GM10266 (cell line): ENCODE measurements around the gene SNX19.
"Not testable (repeated sequence)": the region's sequence is repeated elsewhere in the genome, so short reads cannot be mapped to it uniquely, and the experiment has no call there.

Source experiments
- DNase-seq: peaks from one replicate; pipeline ENCODE4 v3.0.0; 2012; ENCODE audit errors: extremely low spot score
- TF ChIP-seq, protein P1 (sequence below): IDR thresholded peaks from 2 replicates; pipeline ENCODE4 v1.5.1; 2012; ENCODE audit warnings: mild to moderate bottlenecking, low read depth; ENCODE audit not compliant: control insufficient read depth, insufficient read depth; ENCODE audit errors: missing control alignments

SNX19 gene

DNA sequence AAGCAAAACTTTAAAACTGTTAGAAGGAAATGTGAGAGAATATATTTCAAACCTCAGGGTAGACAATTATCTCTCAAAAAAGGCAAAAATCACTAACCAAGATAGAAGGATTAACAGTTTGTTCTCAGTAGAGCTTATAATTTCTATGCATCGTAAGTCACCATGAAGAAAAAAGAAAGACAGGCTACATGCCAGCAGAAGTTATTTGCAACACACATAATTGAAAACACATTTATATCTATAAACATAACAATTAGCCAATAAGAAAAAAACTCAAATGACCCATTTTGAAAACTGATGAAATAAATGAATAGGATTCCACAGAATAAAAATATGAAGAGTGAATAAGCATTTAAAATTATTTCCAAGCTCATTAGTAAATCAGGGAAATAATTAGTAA lies 24.4 kb upstream of the SNX19 start:
- TF ChIP-seq, protein P1, sequence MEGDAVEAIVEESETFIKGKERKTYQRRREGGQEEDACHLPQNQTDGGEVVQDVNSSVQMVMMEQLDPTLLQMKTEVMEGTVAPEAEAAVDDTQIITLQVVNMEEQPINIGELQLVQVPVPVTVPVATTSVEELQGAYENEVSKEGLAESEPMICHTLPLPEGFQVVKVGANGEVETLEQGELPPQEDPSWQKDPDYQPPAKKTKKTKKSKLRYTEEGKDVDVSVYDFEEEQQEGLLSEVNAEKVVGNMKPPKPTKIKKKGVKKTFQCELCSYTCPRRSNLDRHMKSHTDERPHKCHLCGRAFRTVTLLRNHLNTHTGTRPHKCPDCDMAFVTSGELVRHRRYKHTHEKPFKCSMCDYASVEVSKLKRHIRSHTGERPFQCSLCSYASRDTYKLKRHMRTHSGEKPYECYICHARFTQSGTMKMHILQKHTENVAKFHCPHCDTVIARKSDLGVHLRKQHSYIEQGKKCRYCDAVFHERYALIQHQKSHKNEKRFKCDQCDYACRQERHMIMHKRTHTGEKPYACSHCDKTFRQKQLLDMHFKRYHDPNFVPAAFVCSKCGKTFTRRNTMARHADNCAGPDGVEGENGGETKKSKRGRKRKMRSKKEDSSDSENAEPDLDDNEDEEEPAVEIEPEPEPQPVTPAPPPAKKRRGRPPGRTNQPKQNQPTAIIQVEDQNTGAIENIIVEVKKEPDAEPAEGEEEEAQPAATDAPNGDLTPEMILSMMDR: no peak

DNA sequence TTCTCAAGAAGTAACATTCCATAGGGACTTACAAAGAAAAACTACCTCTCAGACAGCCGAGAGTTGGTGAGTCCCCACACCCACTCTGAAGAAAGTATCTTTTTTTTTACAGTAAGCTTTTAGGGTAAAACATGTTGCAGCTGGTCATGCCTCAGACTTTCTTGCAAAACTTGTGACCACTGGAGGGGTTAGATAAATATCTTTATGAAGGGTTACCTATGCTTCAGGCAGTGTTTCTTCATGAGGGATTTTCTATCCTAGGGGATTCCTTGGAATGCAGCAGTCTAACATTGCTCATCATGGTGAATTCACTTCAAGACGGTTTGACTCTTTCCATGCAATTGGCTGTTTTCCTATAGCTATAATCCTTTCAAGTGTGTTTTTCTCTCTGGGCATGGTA lies 20.8 kb upstream of the SNX19 start:
- TF ChIP-seq, protein P1: no peak
- no peak for DNase-seq

More for the DNA sequence above, 24.4 kb upstream of the SNX19 start:
- DNase-seq: no peak

- TF ChIP-seq, protein P1: no peak
- DNase-seq: no peak
Measured at GRCh38 chr11:130932086-130932712, 15.9 kb upstream of the SNX19 start.

- DNase-seq: no peak
- TF ChIP-seq, protein P1: no peak
Measured at GRCh38 chr11:130924750-130925149, 8.5 kb upstream of the SNX19 start.

- not testable (repeated sequence) for DNase-seq
Measured at GRCh38 chr11:130920612-130921011, 4.3 kb upstream of the SNX19 start.

GRCh38 chr11:130918081-130918480 lies 1.8 kb upstream of the SNX19 start:
- TF ChIP-seq, protein P1: no peak
- no peak for DNase-seq

- DNase-seq: no peak
- TF ChIP-seq, protein P1: no peak
Measured at GRCh38 chr11:130916910-130917309, 631 bp upstream of the SNX19 start.

GRCh38 chr11:130915603-130916237 lies 559 bp downstream of the SNX19 start:
- TF ChIP-seq, protein P1: no peak
- DNase-seq: no peak
